ENCODE results near the gene TBC1D5.
A peak's percentile ranks its signal among the peaks of the same experiment; 100 is the strongest.

The TBC1D5 gene

GRCh38 chr3:17179381-17180205 is 562.8 kb downstream of the TBC1D5 start:
- no peak for DNase-seq (ENCODE audit: low read depth in 2 of 2)

GRCh38 chr3:17176757-17177156 is 565.7 kb downstream of the TBC1D5 start:
- DNase-seq (ENCODE audit: low read depth in 2 of 2) = no peak

GRCh38 chr3:17175187-17175807 is 567.1 kb downstream of the TBC1D5 start:
- DNase-seq (ENCODE audit: low read depth in 2 of 2) = peak; percentile 67 to 77

GRCh38 chr3:17166369-17166768 is 576.1 kb downstream of the TBC1D5 start:
- no peak for DNase-seq (ENCODE audit: low read depth in 2 of 2)

- no peak for DNase-seq (ENCODE audit: low read depth in 2 of 2)
These were observed 580.3 kb downstream of the TBC1D5 start for GRCh38 chr3:17162116-17162515.

- DNase-seq (ENCODE audit: low read depth in 2 of 2) = no peak
These were observed 581.8 kb downstream of the TBC1D5 start for GRCh38 chr3:17160597-17160996.

- no peak for DNase-seq (ENCODE audit: low read depth in 2 of 2)
These were observed 583.3 kb downstream of the TBC1D5 start for GRCh38 chr3:17158941-17159682.

- DNase-seq (ENCODE audit: low read depth in 2 of 2) = no peak
These were observed 584.7 kb downstream of the TBC1D5 start for GRCh38 chr3:17157713-17158112.

GRCh38 chr3:17156864-17157263 is 585.6 kb downstream of the TBC1D5 start:
- DNase-seq (ENCODE audit: low read depth in 2 of 2) = no peak

- no peak for DNase-seq (ENCODE audit: low read depth in 2 of 2)
These were observed 586.5 kb downstream of the TBC1D5 start for GRCh38 chr3:17155951-17156350.

GRCh38 chr3:17154941-17155340 is 587.5 kb downstream of the TBC1D5 start:
- no peak for DNase-seq (ENCODE audit: low read depth in 2 of 2)

- no peak for DNase-seq (ENCODE audit: low read depth in 2 of 2)
These were observed 588.2 kb downstream of the TBC1D5 start for GRCh38 chr3:17154221-17154620.

GRCh38 chr3:17153209-17153608 is 589.2 kb downstream of the TBC1D5 start:
- no peak for DNase-seq (ENCODE audit: low read depth in 2 of 2)

- no peak for DNase-seq (ENCODE audit: low read depth in 2 of 2)
These were observed 590.6 kb downstream of the TBC1D5 start for GRCh38 chr3:17151598-17152373.

GRCh38 chr3:17149076-17149475 is 593.4 kb downstream of the TBC1D5 start:
- no peak for DNase-seq (ENCODE audit: low read depth in 2 of 2)

GRCh38 chr3:17144665-17144993 is 597.8 kb downstream of the TBC1D5 start:
- no peak for DNase-seq (ENCODE audit: low read depth in 2 of 2)

GRCh38 chr3:17143893-17144664 is 598.4 kb downstream of the TBC1D5 start:
- DNase-seq (ENCODE audit: low read depth in 2 of 2) = no peak

- DNase-seq (ENCODE audit: low read depth in 2 of 2) = no peak
These were observed 599.9 kb downstream of the TBC1D5 start for GRCh38 chr3:17142516-17142915.

GRCh38 chr3:17141699-17142098 is 600.7 kb downstream of the TBC1D5 start:
- no peak for DNase-seq (ENCODE audit: low read depth in 2 of 2)

GRCh38 chr3:17140670-17141505 is 601.5 kb downstream of the TBC1D5 start:
- DNase-seq (ENCODE audit: low read depth in 2 of 2) = no peak

All from fibroblast of skin of left biceps (primary cell).